GM19025 (cell line): ENCODE data around the gene PLXNA1.

Experiments
- ATAC-seq: cut with Tn5 transposase; IDR thresholded peaks from one replicate; pipeline ENCODE4 v1.9.1; 2021; ENCODE audit warnings: mild to moderate bottlenecking, low read depth, moderate library complexity; ENCODE audit not compliant: unreplicated experiment

Gene PLXNA1

GRCh38 chr3:127032296-127032990 is 49.5 kb downstream of the PLXNA1 start:
- no peak for ATAC-seq
